GM19467 (cell line): ENCODE measurements around the gene TRAF3IP1.

ENCODE experiments used
- ATAC-seq: cut with Tn5 transposase; IDR thresholded peaks from one replicate; pipeline ENCODE4 v1.9.1; 2021; ENCODE audit warnings: mild to moderate bottlenecking, moderate library complexity; ENCODE audit not compliant: unreplicated experiment

The TRAF3IP1 gene

DNA sequence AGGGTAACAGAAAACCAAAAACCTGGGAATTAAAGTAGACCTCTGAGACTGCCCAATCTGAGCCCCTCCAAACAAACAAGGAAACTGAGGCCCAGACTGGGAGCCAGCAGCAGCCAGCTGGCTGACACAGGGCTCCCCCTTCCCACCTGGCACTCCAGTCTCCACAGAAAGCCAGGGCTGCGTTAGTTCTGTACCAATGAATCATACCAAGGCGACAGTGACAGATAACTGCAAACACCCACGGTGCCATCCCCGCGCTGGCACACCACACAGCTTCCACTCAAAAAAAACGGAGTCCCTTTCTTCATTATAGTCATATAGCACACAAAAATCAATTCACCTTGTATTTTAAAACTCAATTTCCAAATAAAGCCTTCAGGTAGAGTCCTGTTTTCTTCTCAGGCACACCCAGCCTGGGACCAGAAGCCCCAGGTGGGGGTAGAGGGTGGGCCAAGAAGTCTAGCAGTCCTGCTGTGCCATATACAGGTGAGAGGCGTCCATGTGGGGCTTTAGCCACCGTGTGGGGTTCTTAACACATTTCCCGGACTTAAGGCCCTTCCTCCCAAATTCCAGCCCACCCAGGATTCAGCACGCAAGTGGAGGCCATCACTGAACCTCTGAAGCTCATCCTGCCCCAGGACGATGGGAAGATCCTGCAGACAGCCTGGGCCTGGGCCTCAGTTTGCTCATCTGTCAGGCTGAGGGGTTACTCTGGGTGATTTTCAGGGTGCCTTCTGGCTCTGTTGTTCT, 33.2 kb upstream of the TRAF3IP1 start:
- no peak for ATAC-seq

DNA sequence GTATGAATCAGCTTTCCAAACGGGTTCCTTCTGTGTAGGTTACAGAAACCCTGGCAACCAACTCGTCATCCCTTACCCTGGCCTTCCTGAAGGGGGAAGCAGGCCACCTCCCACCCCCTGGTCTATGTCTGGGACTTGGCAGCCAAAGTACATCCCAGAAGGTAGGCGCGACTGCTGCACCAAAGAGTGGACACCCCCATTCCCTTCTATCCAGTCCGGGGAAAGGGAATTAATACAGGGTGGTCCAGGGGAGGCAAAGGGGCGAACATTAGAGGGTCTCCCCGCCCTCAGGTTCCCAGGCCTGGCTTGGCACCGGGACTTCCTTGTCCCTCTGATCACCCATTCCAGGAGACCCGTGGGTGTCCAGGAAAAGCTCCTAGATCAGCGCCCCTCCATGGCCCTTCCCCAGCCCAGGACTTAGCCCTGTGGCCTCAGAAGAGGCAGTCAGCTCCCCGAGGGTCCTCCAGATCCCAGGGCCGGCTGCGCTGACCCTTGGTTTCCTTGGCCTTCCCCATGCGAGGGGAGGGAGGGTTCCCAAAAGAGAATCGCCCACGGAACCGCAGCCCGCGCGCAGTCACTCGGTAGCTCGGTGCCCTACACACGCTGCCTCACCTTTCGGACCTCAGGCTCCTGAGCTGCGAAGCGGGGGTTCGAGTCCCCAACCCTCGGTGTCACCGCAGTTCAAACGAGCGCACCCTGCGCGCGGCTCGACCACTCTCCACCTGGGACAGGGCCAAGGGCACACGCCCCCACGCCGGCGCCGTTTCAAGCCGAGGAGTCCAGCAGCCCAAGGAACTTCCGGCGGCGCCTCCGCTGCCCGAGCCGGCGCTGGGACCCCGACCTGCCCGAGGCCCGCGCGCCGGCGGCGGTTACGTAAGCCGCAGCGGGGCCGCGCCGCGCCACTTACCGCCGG, 32.3 kb upstream of the TRAF3IP1 start, which contains the start of gene PER2:
Gene PER2 (minus strand): TSS at position 874 of the 913 bp plus-strand sequence. CDS start 10,674 bp downstream, outside the sequence.
- ATAC-seq, result peak; percentile 35

DNA sequence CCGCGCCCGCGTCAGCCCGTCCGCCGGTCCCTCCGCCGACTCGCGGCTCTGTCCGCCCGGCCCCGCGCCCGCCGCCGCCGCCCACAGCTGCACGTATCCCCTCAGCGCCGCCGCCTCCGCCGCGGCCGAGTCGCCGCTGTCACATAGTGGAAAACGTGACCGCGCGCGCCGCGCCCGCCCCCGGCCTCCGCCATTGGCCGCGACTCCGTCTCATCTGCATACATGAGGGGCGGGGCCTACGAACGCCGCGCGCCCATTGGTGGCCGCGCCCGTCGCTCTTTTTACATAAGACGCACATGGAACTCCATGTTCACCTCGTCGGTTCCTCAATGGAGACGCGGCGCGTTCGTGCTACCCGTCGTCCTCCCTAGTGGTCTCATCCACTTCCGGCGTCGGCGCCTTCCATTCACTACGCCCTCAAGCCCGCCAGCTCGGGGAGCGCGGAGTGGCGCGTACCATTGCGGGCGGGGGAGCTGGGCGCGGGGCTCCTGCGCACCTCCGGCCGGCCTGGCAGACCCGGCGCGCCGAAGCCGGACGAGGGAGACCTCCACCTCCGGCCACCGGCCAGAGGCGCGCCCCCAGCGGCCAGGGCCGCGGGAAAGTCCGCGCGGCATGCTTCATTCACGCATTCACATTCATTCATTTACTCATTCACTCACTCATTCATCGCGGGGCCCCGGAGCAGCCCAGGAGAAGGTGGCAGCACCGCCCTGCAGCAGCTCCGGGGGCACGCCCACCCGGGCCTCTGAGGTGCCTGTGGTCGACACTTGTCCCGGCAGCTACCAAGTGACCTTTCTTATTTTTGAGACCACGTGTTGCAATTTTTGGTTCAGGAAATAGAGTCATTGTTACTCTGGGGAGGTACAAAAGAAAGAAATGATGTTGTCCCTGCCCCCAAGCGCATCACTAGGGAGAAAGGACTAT, 31.4 kb upstream of the TRAF3IP1 start:
- ATAC-seq, result peak; percentile 89

DNA sequence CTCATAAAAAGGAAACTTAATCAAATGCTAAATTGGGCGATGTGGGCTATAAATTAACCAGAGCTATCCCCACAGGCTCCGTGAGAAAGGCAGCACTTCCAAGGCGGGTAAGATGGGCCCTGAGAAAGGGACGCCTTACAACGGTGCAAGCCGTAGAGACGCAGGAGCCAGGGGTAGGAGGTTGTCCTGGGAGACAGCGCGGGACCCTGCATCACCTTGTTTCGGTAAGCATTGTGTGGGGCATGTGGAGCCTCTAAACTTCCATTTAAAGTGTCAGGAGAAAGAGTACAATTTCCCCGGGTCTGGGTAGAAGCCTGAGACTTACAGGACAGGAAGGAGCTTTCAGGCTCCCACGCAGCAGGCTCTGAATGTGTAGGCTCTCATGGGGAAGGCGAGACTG, 30.7 kb upstream of the TRAF3IP1 start:
- ATAC-seq, result no peak

DNA sequence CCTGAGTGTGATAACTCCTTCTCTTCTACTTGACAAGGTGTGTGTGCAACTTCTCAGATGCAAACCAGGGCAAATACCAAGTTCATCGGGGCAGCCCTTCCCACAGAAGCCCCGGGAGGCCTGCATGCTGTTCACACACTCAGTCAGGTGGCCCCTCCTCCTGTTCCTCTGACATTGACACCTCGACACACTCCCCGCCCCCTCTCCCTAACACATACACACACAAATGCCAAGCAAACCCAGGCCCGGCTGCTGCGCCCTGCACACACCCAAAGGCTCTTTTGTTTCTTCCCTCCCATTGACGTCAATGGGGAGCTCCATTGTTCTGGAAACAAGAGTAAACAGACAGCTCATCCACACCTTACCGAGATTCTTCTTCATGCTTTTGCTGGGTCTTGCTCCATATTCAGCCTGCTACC, 30.2 kb upstream of the TRAF3IP1 start:
- no peak for ATAC-seq

DNA sequence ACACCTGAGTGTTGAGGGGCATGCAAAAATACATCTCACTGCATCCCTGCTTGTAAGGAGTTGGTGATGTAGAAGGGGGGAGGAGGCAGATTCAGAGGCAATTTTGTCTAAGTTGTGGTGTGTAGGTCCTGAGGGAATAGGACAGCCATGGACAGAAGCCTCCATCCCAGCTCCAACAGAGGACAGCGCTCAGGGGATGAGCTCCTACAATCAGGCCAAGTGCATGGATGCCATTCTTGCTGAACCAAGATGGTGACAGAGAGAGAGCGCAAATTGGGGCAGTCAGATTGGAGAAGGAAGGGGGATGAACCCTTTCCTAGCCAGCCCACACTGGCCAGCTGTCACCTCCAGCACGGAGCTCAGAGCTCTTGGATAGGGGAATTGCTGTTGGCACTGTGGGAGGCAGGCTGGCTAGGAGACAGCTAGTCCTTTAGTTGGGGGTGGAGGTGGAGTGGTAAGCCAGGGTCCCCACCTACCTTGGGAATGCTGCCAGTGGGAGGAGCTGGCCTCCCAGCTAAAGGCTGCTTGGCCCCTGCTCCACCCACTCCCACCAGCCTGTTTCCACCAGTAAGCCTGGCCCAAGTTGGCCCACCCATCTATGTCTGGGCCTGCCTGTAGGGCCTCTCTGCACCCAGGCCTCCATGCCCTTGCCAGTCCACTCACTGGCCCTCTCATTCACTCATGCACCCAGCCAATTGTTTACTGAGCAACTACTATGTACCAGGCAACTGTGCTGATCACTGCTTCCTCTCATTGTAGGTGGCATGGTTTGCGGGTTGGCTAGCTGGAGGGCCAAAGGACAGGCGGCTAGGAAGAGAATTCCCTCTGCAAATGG, 29.4 kb upstream of the TRAF3IP1 start:
- no peak for ATAC-seq

DNA sequence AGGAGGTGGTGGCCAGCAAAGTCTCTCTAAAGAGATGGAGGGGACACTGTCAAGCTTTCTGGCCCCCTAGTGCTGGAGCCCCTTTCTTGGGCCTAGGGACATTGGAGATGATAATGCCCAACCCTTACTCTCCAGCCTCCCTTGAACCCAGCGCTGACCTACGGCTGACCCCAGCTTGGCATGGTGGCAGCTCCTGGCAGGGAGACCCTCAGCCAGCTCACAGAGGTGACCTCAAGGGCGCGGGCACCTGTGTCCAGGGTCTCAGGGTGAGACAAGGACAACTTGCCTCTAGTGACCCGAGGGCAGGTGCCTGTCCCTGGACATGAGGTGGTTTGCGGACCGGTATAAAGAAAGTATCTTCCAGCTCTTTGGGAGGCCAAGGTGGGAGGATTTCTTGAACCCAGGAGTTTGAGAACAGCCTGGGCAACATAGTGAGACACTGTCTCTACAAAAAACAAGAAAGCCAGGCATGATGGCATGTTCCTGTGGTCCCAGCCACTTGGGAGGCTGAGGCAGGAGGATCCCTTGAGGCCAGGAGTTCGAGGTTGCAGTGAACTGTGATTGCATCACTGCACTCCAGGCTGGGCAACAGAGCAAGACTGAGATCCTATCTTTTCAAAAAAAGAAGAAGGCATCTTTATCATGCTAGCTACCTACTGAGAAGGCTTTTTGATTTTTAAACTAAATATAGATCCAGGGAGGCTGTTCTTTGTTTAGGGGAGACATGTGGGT, 28.6 kb upstream of the TRAF3IP1 start:
- ATAC-seq, result no peak

DNA sequence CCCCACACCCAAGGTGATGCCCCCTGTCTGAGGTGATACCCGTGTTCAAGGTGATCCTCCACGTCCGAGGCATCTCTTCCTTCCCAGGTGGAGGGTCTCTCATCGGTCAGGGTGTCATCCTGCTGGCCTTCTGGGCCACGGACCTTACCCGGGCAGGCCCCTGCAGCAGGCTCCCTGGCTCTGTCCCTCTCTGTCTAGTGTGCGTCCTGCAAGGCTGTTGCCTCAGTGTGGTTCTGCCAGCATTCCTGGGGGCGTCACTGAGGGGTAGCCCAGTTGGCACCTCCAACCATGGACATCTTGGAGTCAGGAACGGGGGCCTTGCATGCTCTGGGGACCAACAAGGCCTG, 26.3 kb upstream of the TRAF3IP1 start:
- ATAC-seq, result no peak

DNA sequence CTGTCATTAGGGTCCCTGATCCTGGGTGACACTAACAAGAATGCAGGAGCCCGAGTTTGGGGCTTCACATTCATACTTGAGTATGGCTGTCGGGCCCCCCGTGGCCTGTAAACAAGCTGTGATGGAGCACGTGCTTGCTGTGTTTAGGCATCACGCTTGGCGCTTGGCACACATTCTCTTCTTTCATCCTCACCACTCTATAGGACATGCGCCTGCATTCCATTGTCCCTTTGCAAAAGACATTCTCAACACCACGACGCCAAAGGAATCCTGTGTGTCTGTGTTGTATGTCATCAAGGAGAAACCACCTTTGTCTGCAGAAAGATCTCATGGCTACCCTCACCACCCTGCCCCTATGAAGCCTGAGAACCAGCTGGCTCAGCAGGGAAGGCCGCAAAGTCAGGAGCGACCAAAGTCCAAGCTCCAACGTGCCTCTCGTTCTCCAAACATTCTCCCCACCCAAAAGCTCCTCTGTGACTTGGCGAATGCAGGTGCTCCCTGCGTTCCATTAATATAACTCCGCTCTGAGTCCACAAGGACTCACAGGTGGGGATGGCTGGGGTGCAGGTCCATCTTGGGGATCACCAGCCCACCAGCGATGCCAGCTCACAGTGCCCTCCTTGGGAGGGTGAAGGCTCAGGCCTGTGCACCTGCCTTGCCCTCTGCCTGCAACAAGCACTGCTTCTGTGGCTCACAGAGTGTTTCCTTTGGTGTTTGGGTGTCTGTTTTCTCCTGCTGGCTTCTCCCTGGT, 25.8 kb upstream of the TRAF3IP1 start:
- no peak for ATAC-seq

DNA sequence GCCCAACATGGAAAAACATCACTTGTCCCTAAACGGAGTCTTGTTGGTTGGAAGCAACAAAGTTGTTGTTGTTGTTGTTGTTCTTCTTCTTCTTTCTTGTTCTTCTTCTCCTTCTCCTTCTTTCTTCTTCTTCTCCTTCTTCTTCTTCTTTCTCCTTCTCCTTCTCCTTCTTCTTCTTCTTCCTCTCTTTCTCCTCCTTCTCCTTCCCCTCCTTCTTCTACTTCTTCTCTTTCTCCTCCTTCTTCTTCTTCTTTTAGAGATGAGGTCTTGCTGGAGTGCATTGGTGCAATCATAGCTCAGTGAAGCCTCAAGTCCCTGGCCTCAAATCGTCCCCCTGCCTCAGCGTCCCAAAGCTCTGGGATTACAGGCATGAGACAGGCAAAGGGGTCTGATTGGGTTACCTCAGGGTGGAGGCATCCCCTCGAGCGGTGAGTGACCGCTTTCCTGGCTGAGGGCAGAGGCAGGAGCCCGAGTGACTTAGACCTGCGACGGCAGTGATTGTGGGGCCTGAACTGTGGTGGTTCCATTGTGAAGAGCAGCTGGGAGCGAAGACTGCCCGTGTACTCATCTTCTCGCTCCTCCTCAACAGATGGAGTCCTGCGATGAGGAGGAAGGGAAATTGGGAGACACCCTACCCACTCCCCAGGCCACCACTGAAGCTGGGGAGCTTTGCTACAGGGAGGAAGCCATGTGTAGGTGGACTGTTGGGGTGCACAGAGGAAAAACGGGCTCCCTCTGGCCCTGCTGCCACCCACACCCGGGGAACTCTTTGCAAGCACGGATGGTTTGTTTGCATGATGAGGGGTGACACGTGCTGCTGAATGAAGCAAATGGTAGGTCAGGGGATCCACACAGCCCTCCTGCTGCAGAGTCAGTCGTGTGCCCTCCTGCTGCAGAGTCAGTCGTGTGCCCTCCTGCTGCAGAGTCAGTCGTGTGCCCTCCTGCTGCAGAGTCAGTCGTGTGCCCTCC, 24.9 kb upstream of the TRAF3IP1 start:
- ATAC-seq, result no peak

DNA sequence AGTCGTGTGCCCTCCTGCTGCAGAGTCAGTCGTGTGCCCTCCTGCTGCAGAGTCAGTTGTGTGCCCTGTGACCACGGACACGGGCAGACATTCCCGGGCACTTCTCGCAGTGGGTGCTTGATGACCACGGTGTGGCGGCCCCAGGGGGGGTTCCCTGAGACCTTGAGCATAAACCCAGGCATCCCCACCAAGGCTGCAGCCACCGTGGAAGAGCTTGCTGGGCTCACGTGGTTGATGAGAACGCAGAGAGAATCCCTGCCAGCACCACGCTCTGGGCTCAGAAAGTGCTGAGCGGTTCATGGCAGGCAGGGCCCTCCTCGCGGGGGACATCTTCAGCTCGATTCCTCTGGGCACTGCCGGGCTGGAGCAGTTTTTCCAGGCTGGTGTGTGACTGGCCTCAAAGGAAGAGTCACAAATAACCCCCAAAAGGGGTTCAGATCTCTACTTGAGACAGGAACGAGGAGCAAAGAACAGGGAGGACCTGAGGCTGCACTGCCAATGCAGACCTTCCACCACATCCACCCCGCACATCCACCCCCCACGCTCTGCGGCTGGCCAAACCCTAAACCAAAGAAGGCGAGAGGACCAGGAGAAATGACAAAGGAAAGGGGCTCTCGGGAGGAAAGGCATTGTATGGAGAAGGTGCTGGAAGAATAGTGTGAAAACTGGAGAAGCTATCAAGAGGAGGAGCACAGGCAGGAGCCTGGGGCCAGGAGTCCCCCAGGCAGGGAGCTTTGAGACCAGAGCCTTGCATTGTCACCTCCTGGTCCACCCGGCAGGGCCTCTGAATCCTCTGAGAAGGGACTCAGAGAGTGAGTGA, 23.5 kb upstream of the TRAF3IP1 start:
- ATAC-seq, result no peak

DNA sequence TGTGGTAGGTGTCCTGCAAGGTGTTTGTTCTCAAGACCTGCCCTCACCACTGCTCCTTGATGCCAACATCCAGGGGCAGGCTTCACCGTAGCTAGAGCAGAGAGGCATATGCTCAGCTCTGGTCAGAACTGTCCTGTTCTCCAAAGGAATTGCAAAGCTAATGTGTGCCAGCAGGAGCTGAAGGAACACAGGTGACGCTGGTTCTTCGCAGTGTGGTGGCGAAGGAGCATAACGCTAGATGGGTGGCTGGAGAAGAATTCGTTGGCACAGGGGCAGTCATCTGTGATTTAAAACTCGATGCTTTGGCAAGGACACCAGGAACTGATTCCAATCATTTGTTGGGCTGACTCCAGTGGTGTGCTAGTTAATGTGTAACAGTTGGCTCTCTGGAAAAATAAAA, 20.5 kb upstream of the TRAF3IP1 start:
- ATAC-seq, result no peak

DNA sequence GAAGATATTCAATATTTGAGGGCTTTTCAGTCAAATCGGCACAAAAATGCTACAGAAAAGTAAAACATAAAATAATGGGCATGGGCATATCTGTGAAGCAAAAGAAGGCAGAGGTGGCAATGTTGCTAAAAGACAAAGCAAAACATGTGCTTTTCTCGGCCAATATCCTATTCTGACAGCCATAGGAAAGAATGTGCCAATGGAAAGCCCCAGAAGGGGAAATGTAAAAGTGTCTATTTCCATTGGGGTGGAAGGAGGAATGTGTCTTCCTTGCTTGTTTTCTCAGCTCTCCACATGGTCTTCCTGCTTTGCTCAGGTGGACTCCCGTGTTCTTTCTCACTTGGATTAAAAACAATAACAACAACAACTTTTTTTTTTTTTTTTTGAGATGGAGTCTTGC, 18.2 kb upstream of the TRAF3IP1 start:
- ATAC-seq, result no peak

DNA sequence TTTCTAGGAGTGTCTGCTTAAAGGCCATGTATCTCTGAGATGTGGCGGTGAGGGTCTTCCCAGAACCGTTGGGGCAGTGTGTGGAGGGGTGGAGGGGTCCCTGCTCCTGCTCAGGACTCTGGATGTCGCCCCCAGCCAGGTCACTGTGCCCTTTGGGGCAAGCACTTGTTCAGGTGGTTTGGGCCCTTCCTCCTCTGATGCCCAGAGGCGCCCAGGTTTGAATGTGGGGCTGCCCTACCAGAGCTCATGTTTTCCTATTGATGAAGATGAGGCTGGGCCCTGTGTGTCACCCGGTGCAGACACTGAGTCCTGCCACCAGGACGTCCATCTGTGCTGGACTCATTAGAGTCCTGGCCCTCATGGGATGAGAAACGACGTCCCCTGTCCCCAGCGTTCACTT, 17.6 kb upstream of the TRAF3IP1 start:
- no peak for ATAC-seq

DNA sequence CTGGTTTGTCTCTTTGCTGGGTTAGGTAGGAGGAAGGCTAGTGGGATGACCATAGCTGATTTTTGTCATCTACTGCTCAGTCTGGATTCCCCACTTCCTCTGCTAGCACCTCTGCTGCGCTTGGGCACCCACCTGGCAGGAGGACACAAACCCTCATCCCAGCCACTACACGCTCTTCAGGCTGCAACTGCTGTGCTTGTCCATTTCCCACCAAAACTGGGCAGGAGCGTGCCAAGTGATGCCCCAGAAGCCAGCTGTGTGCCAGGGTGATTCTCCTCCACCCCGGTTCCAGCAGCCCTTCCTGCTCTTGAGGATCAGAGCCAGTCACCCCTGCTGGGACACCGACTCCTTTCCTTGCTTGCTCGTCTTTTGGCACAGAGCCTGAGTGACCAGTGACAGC, 16.2 kb upstream of the TRAF3IP1 start:
- ATAC-seq, result no peak

DNA sequence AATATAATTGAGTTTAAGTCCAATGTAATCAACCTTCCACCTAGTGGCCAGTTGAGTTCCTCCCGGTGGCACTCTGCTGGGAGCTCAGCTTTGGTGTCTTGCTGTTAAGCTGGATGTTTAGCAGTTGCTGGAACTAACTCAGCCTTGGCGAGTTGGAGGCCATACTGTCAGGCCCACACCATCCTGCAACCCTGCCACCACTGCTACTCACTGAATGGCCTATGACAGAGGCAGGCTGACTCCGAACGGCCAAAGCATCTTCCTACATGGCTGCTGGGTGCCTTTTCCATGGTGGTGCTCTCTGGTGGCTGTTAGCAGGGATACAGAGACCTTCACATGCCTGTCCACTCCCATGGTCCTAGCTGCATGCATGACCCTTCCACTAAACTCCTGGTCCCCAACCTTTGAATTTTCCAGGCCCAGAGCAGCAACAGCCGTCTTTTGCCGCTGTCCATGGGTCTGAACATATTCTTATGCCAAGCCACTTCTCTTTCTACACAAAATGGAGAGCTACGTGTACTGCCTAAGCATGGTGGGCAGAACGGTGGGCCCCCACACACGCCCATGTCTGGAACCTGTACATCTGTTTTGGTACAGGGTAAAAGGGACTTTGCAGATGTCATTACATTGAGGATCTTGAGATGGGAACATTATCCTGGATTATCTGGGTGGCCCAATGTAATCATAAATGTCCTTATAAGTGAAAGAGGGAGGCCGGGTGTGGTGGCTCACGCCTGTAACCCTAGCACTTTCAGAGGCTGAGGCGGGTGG, 15.0 kb upstream of the TRAF3IP1 start:
- no peak for ATAC-seq
